DLD1 (cell line): Measurements from ENCODE around the gene KLHDC8A.

Source experiments
- in situ Hi-C: cut with HindIII; loops from 2 replicates; pipeline ENCODE4 v1.10.0; 2017; ENCODE audit warnings: low sequenced_read_pairs

Gene KLHDC8A

DNA sequence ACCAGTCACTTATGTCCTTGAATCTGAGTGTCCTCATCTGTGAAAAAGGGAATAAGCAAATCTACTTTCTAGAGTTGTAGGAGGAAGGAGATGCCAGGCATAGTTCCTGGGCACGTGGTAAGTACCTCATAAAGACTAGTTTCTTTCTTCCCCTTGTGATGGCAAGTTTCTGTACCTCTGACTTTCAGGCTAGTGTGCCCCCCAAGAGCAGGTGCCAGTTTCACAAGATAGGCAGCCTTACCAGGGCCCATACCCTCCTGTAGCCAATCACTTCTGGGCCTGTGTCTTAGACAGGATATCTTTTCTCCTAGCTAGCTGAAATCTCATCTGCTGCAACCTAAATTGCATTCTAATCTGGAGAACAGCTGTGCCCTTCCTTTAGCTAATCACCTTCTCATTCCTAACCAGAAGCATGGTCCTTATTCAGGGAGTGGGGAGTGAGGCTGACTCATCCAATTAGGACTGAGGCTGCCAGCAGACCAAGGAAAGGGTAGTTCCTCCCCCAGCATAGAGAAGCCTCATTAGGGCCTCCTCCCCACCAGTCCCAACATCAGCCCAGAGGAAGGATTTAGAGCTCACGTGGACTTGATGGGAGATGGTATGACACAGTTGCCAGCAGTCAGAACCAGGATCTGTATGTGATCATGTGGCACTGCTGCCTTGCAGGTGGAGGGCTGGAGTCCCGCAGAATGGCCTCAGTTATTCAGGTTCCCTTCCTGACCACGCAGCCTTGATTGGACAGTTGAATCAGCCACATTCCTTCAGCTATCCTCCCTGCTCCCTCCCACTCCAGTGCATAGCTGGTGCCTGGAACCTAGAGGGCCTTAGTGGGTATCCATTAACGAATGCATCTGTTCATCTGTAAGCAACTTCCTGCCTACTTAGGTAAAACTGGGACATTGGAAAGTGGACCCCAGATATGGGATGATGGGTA lies 7.9 kb downstream of the KLHDC8A start:
- in situ Hi-C loops = no loop called here

DNA sequence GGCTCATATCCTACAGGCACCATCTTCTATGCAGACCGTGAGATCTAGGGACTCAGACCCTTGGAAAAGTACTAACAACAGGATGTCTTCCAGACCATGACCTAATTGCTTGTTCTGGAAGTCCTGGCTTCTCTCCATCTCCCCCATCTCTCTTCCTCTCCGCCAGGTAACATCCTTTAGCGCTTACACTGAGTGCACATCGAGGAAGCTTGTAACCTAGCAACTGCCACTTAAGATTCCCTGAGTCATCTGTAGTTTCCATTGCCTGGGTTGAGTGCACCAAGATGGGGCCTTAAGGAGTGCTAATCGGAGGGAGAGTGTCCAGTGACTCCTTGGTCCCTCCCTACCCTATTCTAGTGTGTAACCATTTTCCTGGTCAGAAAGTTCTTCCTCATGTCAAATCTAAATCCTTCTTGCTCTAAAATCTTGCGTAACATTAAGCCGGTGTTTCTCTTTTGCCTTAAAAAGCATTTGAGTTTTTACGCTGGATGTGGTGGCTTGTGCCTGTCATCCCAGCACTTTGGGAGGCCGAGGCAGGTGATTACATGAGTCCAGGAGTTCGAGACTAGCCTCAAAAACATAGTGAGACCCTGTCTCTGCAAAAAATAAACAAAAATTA lies 9.7 kb downstream of the KLHDC8A start:
- in situ Hi-C loops = no loop called here

DNA sequence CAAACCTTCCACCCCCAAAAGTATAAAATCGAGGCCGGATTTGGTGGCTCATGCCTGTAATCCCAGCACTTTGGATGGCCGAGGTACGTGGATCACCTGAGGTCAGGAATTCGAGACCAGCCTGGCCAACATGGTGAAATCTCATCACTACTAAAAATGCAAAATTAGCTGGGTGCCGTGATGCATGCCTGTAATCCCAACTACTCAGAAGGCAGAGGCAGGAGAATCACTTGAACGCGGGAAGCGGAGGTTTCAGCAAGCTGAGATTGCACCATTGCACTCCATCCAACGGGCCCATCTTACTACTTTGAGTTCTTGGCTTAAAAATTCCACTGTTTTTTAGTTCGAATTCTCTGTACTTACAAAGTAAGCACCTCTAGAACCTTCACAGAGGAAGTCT lies 11.0 kb downstream of the KLHDC8A start:
- in situ Hi-C loops = no loop called here

DNA sequence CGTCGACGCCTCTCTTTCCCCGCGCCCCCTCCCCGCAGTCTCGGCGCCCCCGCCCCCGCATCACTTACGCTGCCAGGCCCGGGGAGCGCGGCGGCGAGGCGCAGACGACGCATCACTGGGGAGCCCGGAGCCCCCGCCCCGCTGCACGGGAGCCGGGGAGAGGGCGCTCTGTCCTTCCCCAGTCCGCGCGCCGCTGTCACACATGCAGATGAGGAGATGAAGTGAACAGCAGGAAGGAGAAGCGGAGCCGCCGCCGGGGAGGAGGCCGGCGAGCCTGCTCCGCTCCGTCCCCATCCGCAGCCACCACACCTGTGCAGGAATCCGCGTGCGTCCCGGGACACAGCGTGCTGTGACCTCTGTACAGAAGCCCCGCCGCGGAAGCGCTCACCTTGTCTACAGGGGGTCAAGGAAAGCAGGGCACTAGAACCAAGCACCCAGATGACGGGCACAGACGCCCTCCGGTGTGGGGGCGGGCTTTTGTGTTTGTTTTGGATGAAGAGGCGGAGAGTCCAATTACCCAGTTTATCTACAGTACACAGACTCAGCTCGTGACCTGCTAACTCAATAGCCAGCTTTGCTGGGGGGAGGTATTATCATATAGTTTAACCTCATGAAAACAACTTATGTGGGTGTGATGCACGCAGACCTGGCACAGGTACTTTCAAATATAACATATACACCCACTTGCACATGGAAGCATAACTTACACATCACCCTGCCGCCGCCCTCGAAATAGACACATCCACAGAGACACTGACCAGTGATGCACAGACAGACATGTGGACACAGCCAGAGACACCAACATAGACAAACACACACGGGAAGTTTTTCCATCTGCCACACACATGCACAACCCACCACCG lies 12.4 kb downstream of the KLHDC8A start:
- in situ Hi-C loops = no loop called here

DNA sequence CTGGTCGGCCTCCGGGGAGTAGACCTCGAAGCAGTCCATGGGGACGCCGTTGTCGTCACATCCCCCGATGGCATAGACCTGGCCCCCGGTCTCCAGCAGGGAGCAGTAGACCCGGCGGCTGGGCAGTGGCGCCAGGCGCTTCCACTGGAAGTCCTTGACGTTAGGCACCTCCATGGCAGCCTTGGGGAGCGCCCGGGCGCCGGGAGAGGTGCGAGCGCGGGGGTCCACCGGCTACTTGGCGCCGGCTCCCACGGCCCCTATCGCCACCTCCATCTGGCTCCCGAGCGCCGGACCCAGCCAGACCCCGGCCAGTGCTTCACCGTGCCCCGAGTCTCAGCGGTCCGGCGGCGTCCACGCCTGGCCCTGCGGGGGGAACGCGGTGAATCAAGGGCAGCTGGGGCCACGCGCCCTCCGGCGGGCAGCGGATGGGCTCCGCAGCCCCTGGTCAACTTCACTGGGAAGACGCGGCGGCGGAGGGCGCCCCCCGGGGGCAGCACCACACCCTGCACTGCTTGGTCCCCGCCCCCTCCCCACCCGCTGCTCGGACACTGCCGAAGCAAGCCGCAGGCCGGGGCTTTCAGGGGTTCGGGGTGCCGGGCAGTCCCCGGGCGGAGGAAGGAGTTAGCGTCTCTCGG lies 13.2 kb downstream of the KLHDC8A start:
- in situ Hi-C loops = no loop called here

DNA sequence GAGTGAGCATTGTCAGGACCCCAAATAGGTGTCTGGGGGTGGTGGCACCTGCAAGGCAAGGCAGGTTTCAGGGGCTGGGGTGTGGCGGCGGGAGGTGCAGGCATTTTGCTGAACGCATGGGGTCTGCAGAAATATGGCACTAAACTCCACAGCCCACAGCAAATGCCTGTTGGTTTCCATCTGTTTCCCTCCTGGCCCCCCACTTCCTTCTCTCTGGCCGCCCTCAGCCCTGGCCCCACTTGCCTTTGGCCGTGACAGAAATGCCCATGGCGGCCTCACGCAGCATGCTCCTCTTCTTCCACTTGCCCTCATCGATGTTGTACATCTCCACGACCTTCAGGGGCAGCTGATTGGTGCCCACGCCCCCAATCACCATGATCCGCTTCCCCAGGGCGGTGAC lies 13.7 kb downstream of the KLHDC8A start:
- in situ Hi-C loops = no loop called here

DNA sequence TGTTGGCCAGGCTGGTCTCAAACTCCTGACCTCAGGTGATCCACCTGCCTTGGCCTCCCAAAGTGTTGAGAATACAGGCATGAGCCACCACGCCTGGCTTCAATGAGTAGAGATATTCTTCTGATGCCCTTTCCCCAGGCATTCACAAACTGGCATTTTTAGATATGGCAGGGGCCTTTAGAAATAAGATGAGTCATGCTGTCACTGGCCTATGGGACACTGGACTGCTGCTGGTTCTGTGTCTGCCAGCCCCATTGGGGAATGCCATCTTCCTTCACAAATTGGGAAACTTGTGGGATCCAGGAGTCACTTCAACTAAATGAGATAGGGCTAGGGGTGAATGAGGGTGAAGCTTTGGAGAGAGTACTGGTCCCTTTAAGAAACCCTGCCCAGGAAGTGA lies 16.0 kb downstream of the KLHDC8A start:
- in situ Hi-C loops = no loop called here

DNA sequence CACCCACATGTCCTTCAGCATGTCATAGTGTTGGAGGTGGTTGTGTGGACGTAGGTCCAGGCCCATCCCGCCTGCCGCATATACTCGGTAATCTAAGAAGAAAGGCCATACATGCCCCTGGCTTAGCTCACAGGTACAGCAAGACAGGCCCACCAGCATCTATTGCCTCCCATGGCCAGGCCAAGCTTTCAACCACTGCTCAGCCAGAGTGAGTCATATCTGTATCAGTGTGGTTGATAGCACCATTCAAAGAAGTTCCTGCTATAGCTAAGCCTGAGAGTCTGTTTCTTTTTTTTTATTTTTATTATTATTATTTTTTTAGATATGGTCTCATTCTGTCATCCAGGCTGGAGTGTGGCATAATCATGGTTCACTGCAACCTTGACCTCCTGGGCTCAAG lies 17.0 kb downstream of the KLHDC8A start:
- in situ Hi-C loops = no loop called here

DNA sequence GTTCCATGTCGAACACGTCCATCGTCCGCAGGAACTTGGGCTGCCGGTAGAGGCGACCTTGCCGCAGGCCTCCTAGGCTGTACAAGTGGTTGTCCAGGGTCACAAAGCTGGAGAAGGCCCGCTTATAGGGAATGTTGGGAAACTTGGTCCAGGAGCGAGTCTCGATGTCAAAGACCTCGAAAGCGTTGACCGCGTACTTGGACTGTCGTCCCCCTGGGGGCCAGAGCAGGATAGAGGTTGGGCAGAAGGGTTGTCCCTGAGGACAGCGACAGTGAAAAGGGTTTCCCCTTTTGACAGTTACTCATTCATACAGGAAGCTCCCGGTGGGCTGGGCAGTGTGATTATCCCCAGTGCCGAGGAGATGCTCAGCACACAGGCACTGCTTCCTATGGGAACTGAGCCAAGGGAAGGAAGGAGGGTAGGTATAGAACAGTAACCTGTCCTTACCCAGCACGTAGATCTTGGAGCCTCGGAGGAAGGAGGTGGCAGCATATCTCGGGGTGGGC lies 17.5 kb downstream of the KLHDC8A start:
- in situ Hi-C loops = no loop called here

DNA sequence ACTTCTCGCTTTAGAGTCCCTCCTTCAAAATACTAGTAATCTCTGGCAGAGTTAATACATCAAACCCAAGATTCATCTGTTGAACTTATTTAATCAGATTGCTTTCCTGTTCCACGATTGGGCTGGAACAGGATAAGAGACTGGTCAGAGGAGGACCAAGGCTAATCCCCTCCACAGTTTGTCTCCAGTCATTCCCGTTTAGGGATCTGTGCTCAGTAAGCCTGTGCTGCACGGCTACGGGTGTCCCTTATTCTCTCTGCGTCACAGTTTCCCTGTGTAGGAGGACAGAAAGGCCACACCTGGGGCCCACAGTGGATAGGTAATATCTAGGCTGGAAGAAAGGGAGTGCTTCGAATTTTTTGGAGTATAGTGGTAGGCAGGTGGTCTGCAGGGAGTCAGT lies 18.7 kb downstream of the KLHDC8A start:
- in situ Hi-C loops = no loop called here

DNA sequence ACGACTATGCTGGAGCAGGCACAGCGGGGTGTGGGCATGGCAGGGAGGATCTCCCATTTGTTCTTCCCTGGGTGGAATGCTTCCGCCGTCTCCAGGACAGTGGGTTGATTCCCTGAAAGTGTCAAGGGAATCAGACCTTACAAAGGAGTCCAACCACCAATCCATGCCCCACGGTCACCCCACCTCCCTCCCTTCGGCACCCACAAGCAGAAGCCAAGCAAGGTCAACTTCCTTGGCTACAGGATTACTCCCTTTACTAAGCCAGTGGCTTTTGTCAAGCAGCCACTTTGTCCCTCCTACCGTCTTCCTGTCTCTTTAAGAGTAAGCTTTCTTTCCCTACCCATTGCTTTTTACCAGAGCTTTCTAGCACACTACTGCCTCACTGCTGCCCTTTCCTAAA lies 19.2 kb downstream of the KLHDC8A start:
- in situ Hi-C loops = no loop called here

DNA sequence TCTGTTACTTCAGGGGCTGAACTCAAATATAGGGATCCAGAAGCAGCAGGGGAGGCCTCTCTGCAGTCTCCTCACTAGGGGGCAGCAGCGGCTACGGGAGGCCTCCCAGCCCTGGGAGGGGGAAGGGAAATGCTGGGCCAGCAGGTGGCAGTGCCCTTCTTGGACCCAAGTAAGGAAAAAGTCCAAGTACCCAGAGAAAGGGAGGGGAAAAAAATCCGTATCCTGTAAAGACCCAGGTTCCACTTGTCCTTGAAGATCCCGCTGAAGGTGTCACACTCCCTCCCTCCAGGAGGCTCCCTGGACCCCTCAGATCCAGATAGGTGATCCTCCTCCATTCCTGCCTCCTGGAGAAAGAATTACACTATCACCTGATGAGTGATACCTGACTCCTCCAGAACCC lies 21.0 kb downstream of the KLHDC8A start:
- in situ Hi-C loops = no loop called here

DNA sequence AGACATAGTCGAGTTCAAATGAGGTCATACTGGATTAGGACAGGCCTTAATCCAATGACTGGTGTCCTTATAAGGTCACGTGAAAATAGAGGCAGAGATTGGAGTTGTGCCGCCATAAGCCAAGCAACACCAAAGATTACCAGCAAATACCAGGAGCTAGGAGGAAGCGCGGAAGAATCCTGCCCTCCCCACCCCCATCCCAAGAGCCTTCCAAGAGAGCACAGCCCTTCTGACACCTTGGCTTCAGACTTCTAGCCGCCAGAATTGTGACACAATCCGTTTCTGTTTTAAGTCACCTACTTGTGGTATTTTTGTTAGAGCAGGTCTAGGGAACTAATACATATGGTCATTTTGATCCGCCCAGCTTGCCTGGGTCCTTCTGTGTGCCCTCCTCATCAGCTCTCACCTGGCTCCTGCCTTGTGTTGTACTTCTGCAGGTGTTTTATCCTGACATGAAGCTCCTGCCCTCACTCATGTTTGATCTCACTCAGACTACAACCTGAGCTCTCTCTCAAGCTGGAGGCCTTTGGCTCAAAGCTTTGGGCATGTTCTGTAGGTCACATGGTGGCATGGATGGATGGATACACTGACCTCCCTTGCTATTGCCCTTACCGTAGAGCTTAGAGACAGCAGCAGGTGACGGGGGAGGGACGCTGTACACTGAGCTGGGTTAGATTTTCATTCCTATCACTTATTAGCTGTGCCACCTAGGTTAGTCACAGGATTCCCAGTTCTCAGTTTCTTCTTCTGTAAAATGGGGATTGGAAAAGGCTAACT lies 24.5 kb downstream of the KLHDC8A start:
- in situ Hi-C loops = no loop called here

DNA sequence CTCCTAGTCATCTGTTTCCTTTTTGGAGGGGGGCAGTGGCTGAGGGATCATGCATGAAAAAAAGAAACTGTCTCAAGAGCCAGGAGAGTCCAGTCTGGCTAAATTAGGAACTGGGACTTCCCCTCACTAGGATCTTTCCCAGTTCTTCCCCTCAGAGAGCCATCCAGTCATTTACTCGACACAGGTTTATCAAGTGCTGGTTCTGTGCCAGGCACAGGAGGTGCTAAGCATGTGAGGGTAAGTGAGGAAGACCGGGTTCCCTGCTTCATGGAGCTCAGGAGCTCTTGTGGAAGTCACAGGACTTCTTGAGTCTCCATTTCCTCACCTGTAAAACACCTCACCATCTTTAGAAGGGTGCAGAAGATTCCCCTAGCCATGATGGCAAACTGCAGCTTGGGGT lies 26.6 kb downstream of the KLHDC8A start:
- in situ Hi-C loops = no loop called here

DNA sequence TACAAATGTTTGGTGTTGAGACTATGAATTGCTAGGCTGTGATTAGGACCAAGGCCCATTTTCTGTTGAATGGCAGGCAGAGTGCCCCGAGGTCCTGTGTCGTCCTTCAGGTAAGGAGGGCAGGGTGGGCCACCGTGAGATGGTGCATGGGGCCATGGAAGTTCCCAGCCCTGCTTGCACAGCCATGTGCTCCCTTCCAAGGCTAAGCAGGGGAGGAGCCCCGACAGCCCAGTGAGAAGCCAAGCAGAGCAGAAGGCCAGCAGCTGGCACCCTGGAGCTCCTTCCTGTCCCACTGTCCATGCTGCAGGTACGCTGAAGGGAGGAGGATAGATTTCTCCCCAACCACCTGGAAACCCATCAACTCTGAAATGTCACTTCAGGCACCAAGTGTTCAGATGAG lies 27.0 kb downstream of the KLHDC8A start:
- in situ Hi-C loops = no loop called here

DNA sequence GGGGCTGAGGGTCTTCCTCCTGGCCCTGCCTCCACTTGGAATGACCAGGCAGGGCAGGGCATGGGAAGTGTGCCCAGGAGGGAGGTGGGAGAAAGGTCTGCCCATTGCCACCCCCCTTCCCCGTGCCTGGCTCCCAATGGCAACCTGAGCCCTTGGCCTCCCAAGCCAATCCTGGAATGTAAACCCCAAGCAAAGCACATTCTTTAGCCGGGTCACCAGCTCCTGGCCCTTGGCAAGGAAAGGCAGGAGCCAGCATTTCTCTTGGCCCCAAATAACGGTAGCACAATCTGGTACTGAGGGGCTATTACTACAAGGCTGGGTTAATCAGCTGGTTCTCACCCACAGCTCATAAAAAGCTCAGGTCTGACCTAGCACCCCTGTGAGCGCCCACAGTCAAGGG lies 28.2 kb downstream of the KLHDC8A start:
- in situ Hi-C loops = no loop called here

DNA sequence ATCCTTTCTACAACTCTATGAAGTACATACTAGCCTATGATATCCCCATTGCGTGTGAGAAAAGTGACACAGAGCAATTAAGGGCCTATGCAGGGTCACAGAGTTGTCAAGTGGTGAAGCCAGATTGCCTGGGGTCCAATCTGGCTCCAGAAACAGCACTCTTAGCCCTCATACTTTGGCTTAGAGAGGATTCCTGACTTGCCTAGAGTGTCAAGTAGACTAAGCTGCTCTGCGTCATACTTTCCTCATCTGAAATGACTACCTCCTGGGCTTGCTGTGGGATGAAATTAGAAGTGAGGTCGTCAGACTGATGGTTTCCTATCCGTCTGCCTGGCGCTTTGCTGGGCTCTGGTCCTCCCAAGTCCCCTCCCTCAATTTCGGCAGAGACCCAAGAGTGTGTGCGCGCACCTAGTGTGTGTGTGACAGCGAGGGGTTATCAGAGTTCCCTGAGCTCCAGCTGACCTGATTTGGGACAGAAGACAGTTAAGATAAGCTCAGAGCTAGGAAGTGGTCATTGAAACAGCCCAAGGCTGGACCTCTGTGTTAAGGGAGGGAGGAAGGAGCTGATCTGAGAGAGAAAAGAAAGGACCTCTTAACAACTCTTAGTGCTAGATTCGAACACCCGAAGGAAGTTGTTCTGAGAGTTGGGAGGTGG lies 29.8 kb downstream of the KLHDC8A start:
- in situ Hi-C loops = no loop called here

DNA sequence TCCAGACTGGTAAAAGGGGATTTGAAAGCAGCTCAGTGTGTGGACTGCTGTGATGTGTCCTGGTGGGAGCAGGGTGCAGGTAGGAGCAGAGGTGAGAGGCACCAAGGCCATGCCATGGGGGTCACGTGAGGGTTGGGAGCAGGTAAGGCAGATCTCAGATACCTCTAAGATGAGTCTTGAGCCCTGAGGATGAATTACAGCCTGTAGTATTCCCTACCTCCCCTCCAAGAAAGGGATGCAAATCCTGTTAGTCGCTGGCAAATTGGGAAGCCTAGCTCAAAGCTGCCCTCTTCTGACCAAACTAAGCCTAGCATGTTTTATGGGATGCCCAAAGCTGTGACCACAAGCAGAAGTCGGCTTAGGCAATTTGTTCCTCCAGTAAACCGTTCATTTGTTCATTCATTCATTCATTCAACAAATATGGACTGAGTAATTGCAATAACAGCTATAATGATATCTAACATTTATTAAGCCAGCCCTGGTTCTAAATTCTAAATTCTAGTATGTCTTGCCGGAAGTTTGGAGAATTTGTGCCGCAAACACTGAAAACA lies 31.3 kb downstream of the KLHDC8A start:
- in situ Hi-C loops = no loop called here

DNA sequence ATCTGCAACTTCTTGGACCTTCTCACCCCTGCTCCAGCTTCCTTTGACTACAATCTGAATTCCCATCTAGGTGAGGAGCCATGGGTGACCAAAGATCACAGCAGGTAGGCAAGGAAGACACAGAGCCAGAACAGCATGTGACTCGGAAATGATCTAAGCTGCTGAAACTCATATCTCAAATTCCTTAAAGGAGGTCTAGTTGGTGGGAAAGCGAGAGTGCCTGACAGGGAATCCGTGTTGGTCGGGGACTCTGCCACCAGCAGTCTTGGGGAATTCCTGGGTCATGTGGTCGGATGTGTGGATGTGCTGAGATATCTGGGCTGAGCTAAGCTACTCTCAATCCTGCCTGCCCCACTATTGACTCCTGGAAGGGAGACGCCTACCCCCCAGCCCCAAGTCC lies 31.9 kb downstream of the KLHDC8A start:
- in situ Hi-C loops = no loop called here
